ENCODE data around the gene CPHXL. TPM values are rescaled to one million over a fixed set of nuclear protein-coding genes. Genes with fewer than 3 reads are reported as not detected.

The CPHXL gene
- total and polyA plus RNA-seq, 2 of the 4 experiments (the other 2 are of a cell fraction), result not detected

DNA sequence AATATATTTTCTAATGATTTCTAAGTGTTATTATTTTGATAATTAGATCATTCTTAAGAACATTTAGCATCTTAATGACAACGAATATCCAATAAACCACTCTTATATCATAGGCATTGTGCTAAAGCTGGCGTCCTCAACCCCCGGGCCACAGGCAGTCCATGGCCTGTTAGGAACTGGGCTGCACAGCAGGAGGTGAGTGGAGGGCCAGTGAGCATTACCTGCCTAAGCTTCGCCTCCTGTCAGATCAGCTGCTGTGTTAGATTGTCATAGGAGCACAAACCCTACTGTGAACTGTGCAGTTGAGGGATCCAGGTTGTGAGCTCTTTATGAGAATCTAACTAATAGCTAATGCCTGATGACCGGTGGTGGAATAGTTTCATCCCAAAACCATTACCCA lies 28.7 kb downstream of the CPHXL start:
- Histone ChIP-seq H3K27ac (ENCODE audit: insufficient read depth, low read length) (no peak overlapping the region), H3K9ac (ENCODE audit: low read depth, low read length) (no peak overlapping the region), H3K4me3 (ENCODE audit: insufficient read depth, low read depth, low read length) (no peak overlapping the region), H3K27me3 (ENCODE audit: control insufficient read depth, insufficient read depth, low read length) (no peaks in the 10 kb centered on the region; the same call in 1 of the 2 replicates), H2BK5ac (ENCODE audit: low read depth, low read length, poor library complexity, severe bottlenecking) (no peak overlapping the region), H3K4me1 (ENCODE audit: control insufficient read depth, insufficient read depth, low read length) (no peaks in the 10 kb centered on the region), H4K5ac (ENCODE audit: low read depth, low read length) (no peak overlapping the region), H2BK120ac (ENCODE audit: low read depth, low read length) (no peak overlapping the region), H3K9me3 (ENCODE audit: control insufficient read depth, insufficient read depth, low read length) (no peaks in the 10 kb centered on the region), H4K91ac (ENCODE audit: insufficient read depth, low read depth, low read length) (no peak overlapping the region), H3K23ac (ENCODE audit: low read depth, low read length) (no peak overlapping the region), H3K4me2 (ENCODE audit: low read depth, low read length) (no peak overlapping the region), H3K14ac (replicated peaks; ENCODE audit: low read depth, low read length) (no peak overlapping the region), H2AK5ac (ENCODE audit: low read depth, low read length) (no peak overlapping the region), H4K20me1 (ENCODE audit: insufficient read depth, low read length) (no peaks in the 10 kb centered on the region), H2AK9ac (replicated peaks; ENCODE audit: low read depth, low read length, poor library complexity) (no peak overlapping the region), H3K18ac (ENCODE audit: low read depth, low read length) (no peak overlapping the region), H3K79me1 (ENCODE audit: low read depth in 1 of 2, low read length in 2 of 2) (no peaks in the 10 kb centered on the region), H3K9me1 (ENCODE audit: insufficient read depth, low read length) (no peaks in the 10 kb centered on the region), H2BK20ac (ENCODE audit: low read depth, low read length) (no peak overlapping the region), H3K4ac (ENCODE audit: low read depth, low read length) (no peak overlapping the region), H3K36me3 (ENCODE audit: control insufficient read depth, insufficient read depth, low read length) (no peaks in the 10 kb centered on the region), H3K56ac (ENCODE audit: extremely low read depth, insufficient read depth, low read length) (no peak overlapping the region), H2BK15ac (ENCODE audit: low read depth, low read length) (no peak overlapping the region), H4K8ac (ENCODE audit: low read depth in 2 of 2, low read length in 2 of 2) (no peak overlapping the region), H2AFZ (replicated peaks; ENCODE audit: low read length, poor library complexity) (no peak overlapping the region)
- dilution Hi-C loops (cut with HindIII; ENCODE audit: low sequenced_read_pairs, unreplicated experiment), result no loop called here
- intact Hi-C loops (cut with micrococcal nuclease), result no loop called here
- CTCF ChIA-PET, result no interaction called here
- in situ Hi-C loops (cut with MboI; ENCODE audit: low sequenced_read_pairs), result no loop called here
- TF ChIP-seq CHD1 (IDR thresholded peaks at IDR 0.05; ENCODE audit: low read depth, low read length), result no peak
- no peak for TF ChIP-seq NFE2L2 (IDR thresholded peaks at IDR 0.05; ENCODE audit: low read depth, low read length)
- TF ChIP-seq RAD21 (IDR thresholded peaks at IDR 0.05; ENCODE audit: low read length), result no peak
- TF ChIP-seq, protein P1, sequence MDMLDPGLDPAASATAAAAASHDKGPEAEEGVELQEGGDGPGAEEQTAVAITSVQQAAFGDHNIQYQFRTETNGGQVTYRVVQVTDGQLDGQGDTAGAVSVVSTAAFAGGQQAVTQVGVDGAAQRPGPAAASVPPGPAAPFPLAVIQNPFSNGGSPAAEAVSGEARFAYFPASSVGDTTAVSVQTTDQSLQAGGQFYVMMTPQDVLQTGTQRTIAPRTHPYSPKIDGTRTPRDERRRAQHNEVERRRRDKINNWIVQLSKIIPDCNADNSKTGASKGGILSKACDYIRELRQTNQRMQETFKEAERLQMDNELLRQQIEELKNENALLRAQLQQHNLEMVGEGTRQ (IDR thresholded peaks at IDR 0.05; ENCODE audit: low read depth, low read length), result no peak
- TF ChIP-seq SMC3 (IDR thresholded peaks at IDR 0.05; ENCODE audit: low read depth, low read length), result no peak
- no peak for TF ChIP-seq BHLHE40 (IDR thresholded peaks at IDR 0.05; ENCODE audit: low read depth, low read length)
- TF ChIP-seq MXI1 (IDR thresholded peaks at IDR 0.05; ENCODE audit: borderline replicate concordance, low read depth, low read length), result no peak
- TF ChIP-seq FOS (IDR thresholded peaks at IDR 0.05; ENCODE audit: low read depth, low read length), result no peak
- TF ChIP-seq MAZ (IDR thresholded peaks at IDR 0.05; ENCODE audit: borderline replicate concordance, low read depth, low read length), result no peak
- TF ChIP-seq, protein P2, sequence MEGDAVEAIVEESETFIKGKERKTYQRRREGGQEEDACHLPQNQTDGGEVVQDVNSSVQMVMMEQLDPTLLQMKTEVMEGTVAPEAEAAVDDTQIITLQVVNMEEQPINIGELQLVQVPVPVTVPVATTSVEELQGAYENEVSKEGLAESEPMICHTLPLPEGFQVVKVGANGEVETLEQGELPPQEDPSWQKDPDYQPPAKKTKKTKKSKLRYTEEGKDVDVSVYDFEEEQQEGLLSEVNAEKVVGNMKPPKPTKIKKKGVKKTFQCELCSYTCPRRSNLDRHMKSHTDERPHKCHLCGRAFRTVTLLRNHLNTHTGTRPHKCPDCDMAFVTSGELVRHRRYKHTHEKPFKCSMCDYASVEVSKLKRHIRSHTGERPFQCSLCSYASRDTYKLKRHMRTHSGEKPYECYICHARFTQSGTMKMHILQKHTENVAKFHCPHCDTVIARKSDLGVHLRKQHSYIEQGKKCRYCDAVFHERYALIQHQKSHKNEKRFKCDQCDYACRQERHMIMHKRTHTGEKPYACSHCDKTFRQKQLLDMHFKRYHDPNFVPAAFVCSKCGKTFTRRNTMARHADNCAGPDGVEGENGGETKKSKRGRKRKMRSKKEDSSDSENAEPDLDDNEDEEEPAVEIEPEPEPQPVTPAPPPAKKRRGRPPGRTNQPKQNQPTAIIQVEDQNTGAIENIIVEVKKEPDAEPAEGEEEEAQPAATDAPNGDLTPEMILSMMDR (conservative IDR thresholded peaks at IDR 0.05; ENCODE audit: low read depth, low read length), result no peak
- no CpG with 5 or more reads among the region's 5 CpGs for WGBS, 2 experiments (ENCODE audit: extremely low coverage in 2 of 2, insufficient read length in 1 of 2)
- no TSS peak for BruUV-seq (replicated peaks)
- POLR2A ChIA-PET (ENCODE audit: unreplicated experiment), result no interaction called here
- no peak for ATAC-seq (ENCODE audit: low read depth)
- DNase-seq, result no peak

All from IMR-90 (cell line).